NCI-H1694 treated with DMSO at 0.1 percent for 48 hours (cell line): ENCODE measurements around the gene UNC119.
"Not testable (repeated sequence)": the region's sequence is repeated elsewhere in the genome, so short reads cannot be mapped to it uniquely, and the experiment has no call there.

Experiments
- DNase-seq: peaks from one replicate; lab custom pipeline; 2025; lab: John Stamatoyannopoulos, UW

Gene UNC119

DNA sequence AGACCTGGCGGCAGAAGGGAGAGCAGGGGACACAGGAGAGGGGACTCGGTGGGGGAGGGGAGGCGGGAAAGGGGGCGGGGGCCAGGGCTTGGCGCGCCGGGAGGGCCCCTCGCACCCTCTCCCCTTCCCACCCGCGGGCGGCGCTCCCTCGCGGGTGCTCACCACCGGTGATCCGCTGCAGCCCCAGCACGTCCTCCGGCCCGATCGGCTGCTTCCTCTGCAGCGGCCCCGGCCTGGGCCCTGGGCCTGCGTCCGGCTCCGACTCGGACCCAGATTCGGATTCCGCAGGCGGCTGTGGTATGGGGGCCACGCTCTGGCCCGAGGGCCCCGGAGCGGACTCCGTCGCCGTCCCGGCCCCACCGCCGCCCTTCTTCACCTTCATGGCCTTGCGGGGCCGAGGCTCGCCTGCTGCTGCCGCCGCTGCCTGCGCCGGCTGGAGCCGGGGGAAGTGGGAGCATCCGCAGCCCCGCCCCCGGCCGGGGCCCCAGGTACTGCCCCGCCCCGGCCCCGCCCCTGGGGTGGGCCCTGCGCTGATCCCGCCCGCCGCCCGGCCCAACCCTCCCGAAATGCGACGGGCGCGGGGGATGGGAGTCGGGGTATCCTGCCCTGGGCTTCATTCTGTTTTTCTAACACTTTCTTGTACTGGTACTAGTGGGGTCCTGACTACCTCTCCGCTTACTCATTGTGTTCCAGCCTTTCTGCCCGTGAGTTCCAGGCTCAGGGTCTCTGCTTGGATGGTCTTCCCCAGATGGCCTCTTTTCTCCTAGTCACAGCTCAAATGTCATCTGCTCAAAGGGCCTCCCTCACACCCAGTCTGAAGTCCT, at the start of gene UNC119:
TSS of gene UNC119 (minus strand) at position 449 of the 824 bp plus-strand sequence. CDS start at position 382, 67 bp downstream.
- peak; percentile 50 for DNase-seq

DNA sequence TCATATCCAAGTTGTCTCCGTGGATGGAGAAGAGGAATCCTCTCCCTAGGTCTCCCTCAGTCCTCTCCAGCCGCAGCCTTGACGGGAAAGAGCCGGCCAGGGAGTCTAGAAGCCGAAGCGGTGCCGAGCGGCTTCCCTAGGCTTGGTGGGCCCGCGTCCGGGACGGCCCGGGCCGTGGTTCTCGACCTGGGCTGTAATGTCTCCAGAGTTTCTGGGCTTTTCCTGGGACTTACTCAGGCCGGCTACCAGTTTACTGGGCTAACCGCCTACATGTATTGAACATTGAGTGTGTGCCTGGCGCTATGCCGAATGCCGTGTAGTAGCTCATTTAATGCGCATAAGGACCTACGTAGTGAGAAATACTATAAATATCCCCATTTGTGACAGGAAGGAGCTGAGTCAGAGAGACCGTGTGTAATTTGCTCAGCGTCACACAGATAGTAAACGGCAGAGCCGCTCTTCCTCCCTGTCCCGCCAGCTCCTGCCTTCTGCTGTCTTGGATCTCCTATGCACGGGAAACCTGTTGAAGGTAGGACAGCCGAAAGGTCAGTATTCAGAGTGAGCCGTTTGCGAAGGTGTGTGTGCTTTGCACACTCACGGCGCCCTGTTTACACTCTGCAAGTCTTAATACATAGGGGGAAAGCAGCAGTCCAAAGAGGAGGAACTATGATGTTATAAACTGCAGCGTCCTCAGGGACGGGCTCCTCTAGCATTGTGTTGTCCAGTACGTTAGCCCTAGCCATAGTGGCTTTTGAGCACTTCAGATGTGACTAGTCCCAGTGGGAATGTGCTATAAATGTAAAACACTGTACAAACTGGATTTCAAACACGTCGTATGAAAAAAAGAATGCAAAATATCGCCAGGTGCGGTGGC, 47.1 kb upstream of the UNC119 start:
- peak; percentile 62 for DNase-seq

DNA sequence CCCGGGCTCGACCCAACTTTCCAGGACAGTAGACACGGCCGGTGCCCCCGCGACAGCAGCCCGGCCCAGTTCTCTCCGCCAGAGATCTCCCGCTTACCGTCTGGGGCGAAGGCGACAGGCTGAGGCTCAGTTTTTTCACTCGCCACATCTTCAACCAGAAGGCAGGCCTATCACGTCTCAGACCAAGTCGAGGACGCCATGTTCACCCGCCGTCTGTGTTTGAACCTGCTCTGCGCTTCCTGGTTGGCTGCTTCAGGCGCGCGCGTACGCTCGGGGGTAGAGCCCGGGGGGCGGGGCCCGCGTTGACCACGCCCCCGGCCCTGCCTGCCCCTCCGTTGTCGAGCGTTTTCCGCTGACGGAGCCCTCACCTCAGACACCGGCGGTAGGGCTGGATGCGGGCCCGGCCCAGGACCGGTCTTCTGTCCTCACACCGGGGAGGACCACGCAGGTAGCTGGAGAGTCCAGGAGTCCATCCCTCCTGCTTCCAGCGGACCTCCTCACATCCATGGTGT, 46.4 kb upstream of the UNC119 start, which contains the start of gene SPAG5:
TSS of gene SPAG5 (minus strand) at position 227 of the 512 bp plus-strand sequence. CDS start at position 148, 79 bp downstream.
- DNase-seq, result peak; percentile 92

DNA sequence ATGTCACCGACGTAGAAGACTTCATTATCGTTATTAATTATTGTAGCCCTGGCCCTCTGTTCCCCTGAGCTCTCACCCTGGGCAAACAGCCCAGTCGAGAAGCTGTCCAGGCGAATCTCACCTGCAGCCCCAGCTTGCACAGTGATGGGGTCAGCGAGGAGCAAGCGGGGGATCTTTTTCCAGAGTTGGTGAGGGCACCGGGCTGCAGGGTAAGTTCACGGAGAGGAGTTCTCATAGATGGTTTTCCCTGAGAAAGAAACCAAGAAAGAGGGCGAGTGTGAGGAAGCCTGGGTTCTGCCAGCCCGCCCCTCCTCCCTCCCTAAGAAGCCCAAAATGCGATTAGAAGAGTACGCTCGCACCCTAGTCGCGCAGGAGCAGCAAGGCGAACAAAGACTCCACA, 46.0 kb upstream of the UNC119 start:
- DNase-seq, result no peak

DNA sequence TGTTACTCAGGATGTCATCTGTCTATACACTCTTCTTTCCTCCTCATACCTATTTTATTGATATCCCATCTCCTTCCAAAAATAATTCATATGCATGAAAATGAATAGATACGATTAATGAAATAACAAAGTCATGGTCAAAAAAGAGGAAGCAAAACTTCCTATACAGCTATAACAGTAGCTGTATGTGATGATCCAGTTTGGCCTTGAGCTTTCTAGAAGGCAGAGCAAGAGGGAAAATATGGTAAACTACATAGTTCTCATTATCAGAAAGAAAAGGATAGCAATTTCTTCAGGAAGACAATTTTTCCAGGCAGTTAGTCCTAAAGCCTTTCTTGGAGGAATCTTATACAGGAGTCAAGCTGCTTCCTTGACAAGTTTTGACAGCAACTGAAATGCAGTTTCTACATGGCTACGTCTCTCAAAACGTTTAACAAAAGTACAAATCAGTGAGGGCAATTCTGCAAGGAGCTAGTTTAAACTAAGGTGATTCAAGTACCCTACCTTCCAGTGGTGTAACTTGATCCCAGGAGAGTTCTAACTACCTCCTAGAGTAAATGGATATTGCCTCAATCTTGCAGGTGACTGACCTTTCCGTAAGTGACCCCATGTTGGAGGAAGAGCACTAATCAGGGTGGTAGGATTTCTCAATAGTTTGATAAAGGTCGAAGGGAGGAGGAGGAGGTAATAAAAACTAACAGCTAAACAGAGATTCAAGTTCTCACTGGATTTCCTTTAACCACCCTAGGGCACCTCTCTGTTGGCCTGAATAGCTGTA, 45.4 kb upstream of the UNC119 start:
- no peak for DNase-seq

DNA sequence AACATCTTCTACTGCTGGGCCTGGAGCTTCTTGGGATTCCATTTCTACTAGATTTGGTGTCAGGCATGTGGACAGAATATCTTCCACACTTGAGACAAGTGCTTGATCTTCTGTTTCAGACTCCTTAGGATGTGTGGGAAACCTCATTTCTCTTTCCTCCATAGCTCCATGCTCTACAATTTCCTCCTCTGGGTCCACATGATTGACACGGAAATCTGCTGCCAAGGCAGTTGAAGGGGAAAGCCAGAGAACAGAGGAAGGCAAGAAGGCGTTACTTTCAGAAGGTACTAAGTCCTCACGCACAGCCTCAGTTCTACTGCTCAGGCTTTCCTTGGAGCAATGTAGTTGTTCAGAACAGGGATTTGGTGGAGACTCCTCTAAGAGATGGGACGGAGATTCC, 39.8 kb upstream of the UNC119 start:
- no peak for DNase-seq

DNA sequence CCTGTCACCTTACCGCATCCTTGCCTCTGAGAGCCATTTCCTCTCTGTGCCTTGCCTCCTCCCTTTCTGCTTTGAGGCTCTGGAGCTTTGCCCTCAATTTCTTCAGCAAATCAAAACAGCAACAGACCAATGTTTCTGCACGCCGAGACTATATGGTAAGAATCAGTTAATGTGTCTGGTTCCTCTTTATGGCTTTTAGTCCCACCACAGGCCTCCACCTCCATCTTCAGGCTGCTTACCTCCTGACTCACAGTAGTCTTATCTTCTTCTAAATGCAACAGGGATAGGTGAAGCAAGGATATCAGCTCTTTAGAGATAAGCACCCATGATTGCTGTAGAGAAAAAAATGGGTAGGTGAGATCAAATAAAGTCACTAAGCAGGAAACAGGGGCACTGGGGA, 33.4 kb upstream of the UNC119 start:
- no peak for DNase-seq

DNA sequence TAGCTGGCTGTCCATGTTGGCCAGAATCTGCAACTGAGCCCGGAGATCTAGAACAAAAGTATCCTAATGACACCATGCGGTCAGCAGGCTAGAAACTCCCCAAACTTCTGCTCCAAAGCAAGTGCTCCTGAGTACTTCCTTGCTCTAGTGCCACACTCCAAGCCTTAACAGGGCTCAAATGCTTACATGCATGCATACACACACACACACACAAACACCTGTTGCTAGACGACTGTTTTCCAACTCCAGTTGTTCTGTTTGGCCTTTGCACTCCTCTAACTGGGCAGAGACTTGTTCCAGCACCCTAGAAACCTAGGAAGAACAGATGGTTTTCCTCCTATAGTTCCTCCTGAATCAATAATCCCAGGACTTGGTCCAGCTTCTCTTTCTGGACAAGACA, 32.0 kb upstream of the UNC119 start:
- DNase-seq, result no peak

DNA sequence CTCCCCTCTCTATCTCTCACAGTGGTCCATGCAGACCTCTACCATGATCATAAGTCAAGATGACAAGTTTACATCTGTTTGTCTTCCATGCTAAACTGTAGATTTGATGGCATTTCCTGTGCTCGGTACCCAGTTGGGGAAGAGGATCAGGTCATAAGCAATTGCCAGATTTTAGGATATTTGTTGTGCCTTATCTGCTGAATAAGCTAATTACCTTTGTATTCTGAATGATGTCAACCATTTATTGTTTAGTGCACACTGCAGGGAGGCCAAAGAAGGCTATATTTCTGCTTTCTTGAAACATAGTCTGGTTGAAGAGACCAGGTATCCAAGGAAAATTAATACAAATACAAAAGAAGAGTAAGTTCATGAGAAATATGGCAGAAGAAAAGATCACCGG, 30.1 kb upstream of the UNC119 start:
- DNase-seq, result no peak

DNA sequence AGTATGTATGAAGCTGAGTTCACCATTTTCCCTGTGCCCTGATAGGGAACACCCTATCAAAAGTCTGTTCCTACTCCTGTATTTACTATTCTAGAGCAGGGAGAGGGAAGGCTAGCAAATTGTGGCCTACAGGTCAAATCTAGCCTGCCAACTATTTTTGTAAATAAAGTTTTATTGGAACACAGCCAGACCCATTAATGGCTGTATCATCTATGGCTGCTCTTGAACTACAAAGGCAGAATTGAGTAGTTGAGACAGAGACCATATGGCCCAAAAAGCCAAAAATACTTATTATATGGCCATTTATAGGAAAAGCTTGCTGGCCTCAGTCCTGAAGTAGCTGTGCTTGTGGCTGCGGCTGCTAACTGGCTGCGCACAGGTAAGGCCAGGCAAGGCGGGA, 28.5 kb upstream of the UNC119 start:
- no peak for DNase-seq

DNA sequence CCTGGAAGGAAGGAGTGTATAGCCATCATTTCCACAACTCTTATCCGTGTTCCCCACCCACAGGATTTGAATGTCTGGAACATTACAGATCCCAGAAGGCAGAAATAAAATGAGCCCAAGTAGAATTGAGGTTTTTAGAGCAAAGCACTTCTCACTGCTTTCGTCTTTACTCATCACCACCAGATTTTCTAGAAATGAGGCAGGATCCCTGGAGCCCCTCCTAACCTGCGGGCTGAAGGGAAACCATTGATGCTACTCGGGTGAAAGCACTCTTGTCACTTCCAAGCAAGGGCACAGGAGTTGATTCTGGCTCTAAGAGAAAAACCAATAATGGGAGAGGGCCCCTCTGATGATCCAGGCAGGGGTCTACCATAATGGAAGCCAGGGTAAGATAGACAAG, 27.1 kb upstream of the UNC119 start:
- no peak for DNase-seq

DNA sequence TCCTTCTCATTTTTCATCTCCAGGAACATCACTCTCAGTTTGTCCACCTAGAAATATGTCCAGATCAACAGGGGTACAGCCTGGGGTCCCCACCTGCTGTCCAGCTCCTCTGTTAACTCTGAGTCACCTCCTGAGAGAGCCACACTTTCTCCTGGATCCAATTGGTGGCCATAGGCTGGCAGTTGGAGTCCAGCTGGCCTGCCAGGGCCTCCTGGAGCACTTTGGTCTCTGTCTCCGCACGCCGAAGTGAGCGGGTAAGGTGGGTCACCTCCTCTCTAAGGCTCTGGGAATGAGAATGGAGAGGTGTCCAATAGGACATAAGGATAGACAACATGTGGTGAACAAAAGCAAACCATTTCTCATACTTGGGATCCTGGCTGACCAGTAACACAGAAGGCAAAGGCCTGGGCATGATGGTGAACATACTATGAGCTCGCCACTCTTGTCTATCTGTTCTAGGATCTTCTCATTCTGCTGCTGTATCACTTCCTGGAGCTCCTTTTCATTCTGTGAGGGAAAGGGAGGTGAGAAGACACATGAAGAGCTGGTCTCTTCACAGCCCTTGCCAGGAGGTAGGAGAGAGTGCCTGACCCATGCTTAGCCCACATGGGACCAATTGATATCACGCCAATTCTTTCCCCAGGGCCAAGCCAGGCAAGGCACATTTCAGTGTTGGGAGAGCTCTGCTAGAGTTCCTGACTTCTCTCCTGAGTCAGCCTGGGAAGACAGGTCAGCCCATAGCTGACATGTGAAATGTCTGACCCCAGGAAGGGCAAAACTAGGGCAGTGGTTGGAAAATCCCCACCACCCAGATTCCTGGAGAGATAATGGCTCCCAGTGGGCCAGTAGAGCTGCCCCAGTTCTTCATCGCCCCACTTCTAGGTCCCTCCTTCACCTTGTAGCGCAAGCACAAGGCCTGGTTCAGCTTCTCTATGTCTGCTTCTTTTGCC, 26.1 kb upstream of the UNC119 start:
- no peak for DNase-seq

DNA sequence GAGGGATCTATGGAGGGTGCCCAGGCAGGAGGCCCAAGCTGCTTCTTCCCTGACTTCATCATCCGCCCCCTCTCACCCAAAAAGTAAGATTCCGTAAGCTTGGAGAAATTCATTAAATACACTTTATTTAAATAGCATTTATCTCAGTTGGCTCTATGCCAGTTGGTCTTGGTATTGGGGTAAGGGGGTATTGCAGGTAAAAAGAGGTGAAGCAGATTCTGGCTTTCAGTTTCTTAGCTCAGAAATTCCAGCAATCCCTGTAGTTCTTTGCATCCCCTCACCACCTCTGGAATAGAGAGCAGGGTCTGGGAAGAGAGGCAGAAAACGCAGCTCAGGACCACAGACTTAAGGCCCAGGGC, 25.0 kb upstream of the UNC119 start:
- no peak for DNase-seq

DNA sequence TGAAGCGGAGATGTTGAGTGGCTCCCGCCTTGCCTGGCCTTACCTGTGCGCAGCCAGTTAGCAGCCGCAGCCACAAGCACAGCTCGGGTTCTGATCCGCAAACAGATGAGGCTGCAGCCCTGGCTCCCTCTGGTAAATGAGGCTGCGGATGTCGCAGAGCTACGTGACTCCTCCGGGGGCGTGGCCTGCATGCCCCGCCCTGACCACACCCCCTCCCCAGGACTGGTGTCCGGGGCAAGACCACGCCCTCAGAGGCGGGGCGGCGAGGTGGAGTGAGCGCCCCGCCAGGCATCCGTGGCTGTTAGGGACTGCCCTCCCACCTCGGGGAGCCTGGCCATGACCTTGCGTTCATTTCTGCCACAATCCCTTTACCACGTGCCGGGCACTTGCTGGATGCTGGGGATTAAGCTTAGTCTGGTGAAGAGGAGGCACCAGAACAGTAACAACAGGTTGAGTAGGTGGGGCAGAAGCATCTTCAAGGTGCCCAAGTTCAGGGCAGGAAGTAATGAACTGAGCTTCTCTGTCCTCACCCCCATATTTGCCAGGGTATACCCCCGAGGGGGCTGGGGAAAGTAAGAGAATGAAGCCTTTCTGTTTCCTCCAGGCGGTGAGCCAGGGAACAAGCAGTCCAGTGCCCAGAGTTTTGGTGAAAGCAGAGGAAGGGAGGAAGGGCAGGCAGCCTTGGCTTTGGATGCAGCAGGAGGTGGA, 24.5 kb upstream of the UNC119 start, which contains the start of gene ALDOC:
TSS of gene ALDOC (minus strand) at position 138 of the 708 bp plus-strand sequence. CDS start 1,363 bp downstream, outside the sequence.
- peak; percentile 88 for DNase-seq

DNA sequence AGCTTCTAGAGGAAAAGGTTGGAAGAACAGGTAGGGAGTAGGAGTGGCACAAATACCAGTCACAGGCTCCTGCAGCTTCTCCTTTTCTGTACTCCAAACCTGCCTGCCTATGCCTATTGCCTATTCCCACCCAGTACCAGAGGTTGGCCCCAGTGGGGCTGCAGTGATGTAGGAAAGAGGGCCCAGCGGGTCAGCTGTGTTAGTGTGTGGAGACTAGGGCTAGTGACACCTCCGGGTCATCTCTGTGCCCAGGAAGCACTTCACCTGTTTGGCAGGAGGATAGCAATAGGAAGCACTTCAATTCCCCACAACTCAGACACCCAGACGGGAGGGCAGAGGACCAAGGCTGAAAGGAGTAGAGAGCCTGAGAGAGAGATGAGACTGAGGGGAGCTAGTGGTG, 23.6 kb upstream of the UNC119 start:
- DNase-seq, result not testable (repeated sequence)

DNA sequence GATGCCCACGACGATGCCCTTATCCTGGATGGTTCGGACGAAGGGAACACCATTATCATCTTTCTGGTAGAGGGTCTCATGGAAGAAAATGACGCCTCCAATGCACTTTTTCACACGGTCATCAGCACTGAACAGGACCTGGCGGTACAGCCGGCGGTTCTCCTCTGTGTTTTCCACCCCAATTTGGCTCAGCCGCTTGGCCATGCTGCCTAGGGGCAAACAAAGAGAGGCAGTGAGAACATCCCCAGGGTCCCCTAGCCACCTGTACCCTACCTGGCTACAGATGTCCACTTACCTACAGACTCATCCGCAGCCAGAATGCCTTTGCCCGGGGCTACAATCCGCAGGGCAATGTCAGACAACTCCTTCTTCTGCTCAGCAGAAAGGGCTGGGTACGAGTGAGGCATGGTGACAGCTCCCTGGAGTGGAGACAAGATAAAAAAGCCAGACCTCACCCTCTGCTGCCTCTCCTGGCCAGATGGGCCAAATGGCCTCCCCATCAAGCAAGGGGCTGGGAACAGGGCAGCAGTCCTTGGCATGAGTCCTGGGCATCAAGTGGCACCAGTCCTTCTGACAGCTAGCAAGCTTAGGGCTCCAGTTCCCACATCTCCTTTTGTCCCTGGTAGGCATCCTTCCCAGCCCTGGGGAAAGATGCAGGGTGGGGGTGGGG, 22.8 kb upstream of the UNC119 start:
- DNase-seq, result no peak

DNA sequence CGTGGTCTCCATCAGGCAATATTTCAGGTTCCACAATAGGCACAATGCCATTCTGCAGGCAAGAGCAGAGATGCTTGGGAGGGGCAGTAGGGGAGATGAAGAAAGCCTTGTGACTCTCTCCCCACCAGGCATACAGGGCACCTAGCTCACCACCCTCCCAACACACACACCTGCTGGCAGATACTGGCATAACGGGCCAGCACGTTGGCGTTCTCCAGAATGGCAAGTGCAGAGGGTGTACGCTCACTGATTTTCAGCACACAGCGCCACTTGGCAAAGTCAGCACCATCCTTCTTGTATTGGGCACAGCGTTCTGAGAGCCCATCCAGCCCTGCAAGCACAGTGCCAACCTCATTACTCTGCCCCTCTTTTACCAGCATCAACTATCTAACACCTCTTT, 22.1 kb upstream of the UNC119 start:
- DNase-seq, result no peak

DNA sequence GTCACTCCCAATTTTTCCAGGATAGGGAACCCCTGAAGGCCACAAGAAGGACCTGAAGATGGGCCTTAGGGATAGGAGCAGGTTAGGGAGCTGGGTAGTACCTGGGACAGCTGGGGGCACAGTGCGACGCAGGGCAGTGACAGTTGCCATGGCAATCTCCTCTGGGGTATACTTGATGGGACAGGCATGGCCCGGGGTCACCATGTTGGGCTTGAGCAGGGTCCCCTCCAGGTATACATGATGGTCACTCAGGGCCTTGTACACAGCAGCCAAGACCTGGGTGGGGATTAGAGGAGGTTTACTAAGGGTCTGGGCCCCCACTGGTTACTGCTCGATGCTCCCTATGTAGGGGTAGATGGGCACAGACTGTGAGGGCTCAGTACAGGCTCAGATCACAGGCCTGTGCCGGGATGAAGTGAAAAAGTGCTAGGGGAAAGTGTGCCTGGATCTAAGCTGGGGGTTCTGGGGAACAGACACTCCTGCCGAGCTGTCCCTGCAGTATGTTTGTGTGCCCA, 21.6 kb upstream of the UNC119 start:
- no peak for DNase-seq

DNA sequence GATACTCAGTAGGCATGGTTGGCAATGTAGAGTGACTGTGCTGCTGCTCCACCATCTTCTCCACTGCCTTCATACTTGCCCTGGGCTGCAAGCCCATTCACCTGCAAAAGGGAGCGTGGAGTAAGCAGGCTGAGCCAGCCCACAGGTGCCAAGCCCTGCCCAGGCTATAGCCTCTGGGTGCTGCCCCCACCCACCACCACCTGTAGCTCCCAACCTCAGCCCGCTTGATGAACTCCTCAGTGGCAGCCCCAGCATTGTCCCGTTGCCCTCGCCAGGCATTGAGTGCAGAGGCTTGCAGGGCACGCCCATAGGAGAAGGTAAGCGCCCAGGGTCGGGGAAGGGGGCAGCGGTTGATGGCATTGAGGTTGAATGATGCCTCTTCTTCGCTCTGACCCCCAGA, 21.1 kb upstream of the UNC119 start:
- no peak for DNase-seq
